H1 (cell line): ENCODE measurements around the gene L3MBTL4. TPM values are rescaled to one million over a fixed set of nuclear protein-coding genes. Genes with fewer than 3 reads are reported as not detected.
A peak's percentile ranks its signal among the peaks of the same experiment; 100 is the strongest.

Experiments used
- CTCF ChIA-PET: fragments of 300-600 bp; sonication (Branson Sonifier 250); formaldehyde crosslinking; loops from one replicate; lab custom pipeline; 2021; ENCODE audit not compliant: partially characterized antibody; lab: Charles Lee
- POLR2A ChIA-PET: fragments of 300-600 bp; sonication (Branson Sonifier 250); formaldehyde crosslinking; loops from one replicate; lab custom pipeline; 2021; ENCODE audit warnings: inconsistent platforms; ENCODE audit not compliant: partially characterized antibody; lab: Charles Lee
- DNase-seq, 2 experiments: peaks; one replicate each; pipeline versions ENCODE4 v3.0.0 to v3.0.0-alpha.2; 2010 to 2022; ENCODE audit warnings: low spot score in 2 of 2, low read depth in 1 of 2, mixed read lengths in 1 of 2
- FAIRE-seq: peaks from 2 replicates; lab custom pipeline; 2011; peaks lifted over from hg19 to GRCh38; lab: Jason Lieb, UNC
- H2AFZ ChIP-seq: 2 replicates; pipeline ENCODE4 v1.8.1; 2012; ENCODE audit warnings: low read length, inconsistent platforms
- H2AK5ac ChIP-seq: 2 replicates; pipeline ENCODE4 v1.6.1; 2013; ENCODE audit warnings: low read depth, low read length
- H2BK120ac ChIP-seq: replicated peaks from 2 replicates; pipeline ENCODE3; 2013; ENCODE audit warnings: low read depth, low read length, inconsistent platforms
- H2BK12ac ChIP-seq: 2 replicates; pipeline ENCODE4 v1.6.1; 2013; ENCODE audit warnings: low read depth, low read length
- H2BK15ac ChIP-seq: 2 replicates; pipeline ENCODE4 v1.6.1; 2013; ENCODE audit warnings: low read length
- H2BK20ac ChIP-seq: 2 replicates; pipeline ENCODE4 v1.6.1; 2013; ENCODE audit warnings: low read length
- H2BK5ac ChIP-seq: 2 replicates; pipeline ENCODE4 v1.6.1; 2013; ENCODE audit warnings: low read depth, low read length
- H3K14ac ChIP-seq: 2 replicates; pipeline ENCODE4 v1.6.1; 2013; ENCODE audit warnings: inconsistent platforms; ENCODE audit not compliant: insufficient read length
- H3K18ac ChIP-seq: 2 replicates; pipeline ENCODE4 v1.6.1; 2013; ENCODE audit warnings: low read length; ENCODE audit errors: extremely low read depth
- H3K23ac ChIP-seq: 2 replicates; pipeline ENCODE4 v1.6.1; 2013; ENCODE audit warnings: inconsistent platforms; ENCODE audit not compliant: insufficient read length
- H3K23me2 ChIP-seq: 2 replicates; pipeline ENCODE4 v1.6.1; 2013; ENCODE audit warnings: low read depth, low read length
- H3K27ac ChIP-seq: 2 replicates; pipeline ENCODE4 v1.6.1; 2011; ENCODE audit warnings: low read depth, low read length, inconsistent platforms
- H3K27me3 ChIP-seq, 4 experiments: replicated peaks in 1 of 4; 1 replicate in 1 of 4; 2 replicates in 3 of 4; pipeline versions ENCODE4 v1.6.1 to v1.8.1; 2011 to 2013; ENCODE audit warnings: low read length in 3 of 4, mild to moderate bottlenecking in 3 of 4, inconsistent platforms in 2 of 4, mixed read lengths in 2 of 4, moderate library complexity in 1 of 4; ENCODE audit not compliant: control insufficient read depth in 3 of 4, insufficient read depth in 3 of 4; ENCODE audit errors: extremely low read depth in 1 of 4
- H3K36me3 ChIP-seq, 4 experiments: 2 replicates each; pipeline versions ENCODE4 v1.6.1 to v1.8.1; 2011 to 2013; ENCODE audit warnings: mild to moderate bottlenecking in 4 of 4, low read length in 3 of 4, moderate library complexity in 2 of 4, control low read depth in 1 of 4, inconsistent platforms in 1 of 4; ENCODE audit not compliant: insufficient read depth in 4 of 4, control insufficient read depth in 2 of 4
- H3K4ac ChIP-seq: replicated peaks from 2 replicates; pipeline ENCODE3; 2013; ENCODE audit warnings: low read length, low read depth, mixed read lengths, inconsistent platforms; ENCODE audit not compliant: insufficient read length
- H3K4me1 ChIP-seq, 4 experiments: replicated peaks in 1 of 4; 1 replicate in 1 of 4; 2 replicates in 3 of 4; pipeline versions ENCODE4 v1.6.1 to v1.8.1; 2011 to 2013; ENCODE audit warnings: low read length in 3 of 4, inconsistent platforms in 2 of 4, mixed read lengths in 1 of 4; ENCODE audit not compliant: insufficient read depth in 4 of 4, control insufficient read depth in 3 of 4
- H3K4me2 ChIP-seq, 2 experiments: 2 replicates each; pipeline versions ENCODE4 v1.6.1 to v1.8.1; 2011 to 2013; ENCODE audit warnings: low read depth in 2 of 2, low read length in 2 of 2, control low read depth in 1 of 2, inconsistent platforms in 1 of 2, mild to moderate bottlenecking in 1 of 2; ENCODE audit not compliant: insufficient read depth in 1 of 2
- H3K4me3 ChIP-seq, 4 experiments: fragments of 200-600, 300-600 bp in 1 of 4; sonication (generic), shearing (Covaris generic), sonication (Bioruptor Twin) in 1 of 4; 2 replicates each; pipeline versions ENCODE4 v1.5.1 to v1.8.1; 2011 to 2016; ENCODE audit warnings: low read length in 4 of 4, low read depth in 3 of 4, control low read depth in 2 of 4, inconsistent platforms in 2 of 4, mild to moderate bottlenecking in 2 of 4, mixed read lengths in 1 of 4, moderate library complexity in 1 of 4; ENCODE audit not compliant: insufficient read depth in 2 of 4; ENCODE audit errors: extremely low read depth in 1 of 4
- H3K56ac ChIP-seq: replicated peaks from 2 replicates; pipeline ENCODE3; 2013; ENCODE audit warnings: low read depth, mild to moderate bottlenecking, mixed read lengths, low read length, inconsistent platforms; ENCODE audit not compliant: insufficient read length
- H3K79me1 ChIP-seq: 2 replicates; pipeline ENCODE4 v1.6.1; 2013; ENCODE audit warnings: low read depth, low read length, control low read depth
- H3K79me2 ChIP-seq, 2 experiments: 2 replicates each; pipeline versions ENCODE4 v1.6.1 to v1.8.1; 2012 to 2013; ENCODE audit warnings: low read length in 2 of 2, mild to moderate bottlenecking in 2 of 2, inconsistent platforms in 1 of 2; ENCODE audit not compliant: insufficient read depth in 2 of 2, control insufficient read depth in 1 of 2
- H3K9ac ChIP-seq, 4 experiments: replicated peaks in 1 of 4; 1 replicate in 1 of 4; 2 replicates in 3 of 4; pipeline versions ENCODE4 v1.6.1 to v1.8.1; 2011 to 2013; ENCODE audit warnings: low read depth in 3 of 4, low read length in 3 of 4, control low read depth in 2 of 4, mild to moderate bottlenecking in 2 of 4, moderate library complexity in 2 of 4, inconsistent platforms in 1 of 4; ENCODE audit errors: extremely low read depth in 1 of 4
- H3K9me3 ChIP-seq, 2 experiments: 2 replicates each; pipeline versions ENCODE4 v1.6.1 to v1.8.1; 2012 to 2013; ENCODE audit warnings: mild to moderate bottlenecking in 2 of 2, moderate library complexity in 2 of 2, control low read depth in 1 of 2, inconsistent platforms in 1 of 2, low read depth in 1 of 2, low read length in 1 of 2, mixed read lengths in 1 of 2; ENCODE audit not compliant: insufficient read depth in 2 of 2
- H4K20me1 ChIP-seq, 2 experiments: replicated peaks in 1 of 2; 2 replicates each; pipeline versions ENCODE3 to v1.8.1; 2011 to 2013; ENCODE audit warnings: inconsistent platforms in 2 of 2, low read length in 2 of 2, mild to moderate bottlenecking in 1 of 2; ENCODE audit not compliant: insufficient read depth in 2 of 2, control insufficient read depth in 1 of 2
- H4K5ac ChIP-seq: 2 replicates; pipeline ENCODE4 v1.6.1; 2013; ENCODE audit warnings: low read length, low read depth, mixed read lengths, inconsistent platforms; ENCODE audit not compliant: insufficient read length
- H4K8ac ChIP-seq: 2 replicates; pipeline ENCODE4 v1.8.0; 2013; ENCODE audit warnings: mild to moderate bottlenecking, moderate library complexity, low read length, inconsistent platforms; ENCODE audit not compliant: insufficient read depth; ENCODE audit errors: extremely low read depth
- H4K91ac ChIP-seq: replicated peaks from 2 replicates; pipeline ENCODE3; 2013; ENCODE audit warnings: low read length, mixed read lengths, inconsistent platforms; ENCODE audit not compliant: insufficient read length
- BRCA1 ChIP-seq: IDR thresholded peaks from 2 replicates; pipeline ENCODE4 v1.6.1; 2012; ENCODE audit warnings: low read depth, low read length, improper control_type of control experiment
- EP300 ChIP-seq, 2 experiments: IDR thresholded peaks; 1 replicate in 1 of 2; 2 replicates in 1 of 2; pipeline ENCODE4 v1.6.1; 2011 to 2012; ENCODE audit warnings: low read depth in 2 of 2, low read length in 2 of 2, mild to moderate bottlenecking in 2 of 2, borderline replicate concordance in 1 of 2, inconsistent platforms in 1 of 2, moderate library complexity in 1 of 2
- FOSL1 ChIP-seq: IDR thresholded peaks from 2 replicates; pipeline ENCODE4 v1.6.1; 2011; ENCODE audit warnings: mild to moderate bottlenecking, low read depth, low read length, moderate library complexity; ENCODE audit not compliant: insufficient read depth
- SAP30 ChIP-seq: fragments of 300-600 bp; sonication (generic); IDR thresholded peaks from 2 replicates; pipeline ENCODE4 v1.7.1; 2012; ENCODE audit warnings: low read length, moderate library complexity, mild to moderate bottlenecking, inconsistent platforms; ENCODE audit not compliant: insufficient read depth, insufficient replicate concordance
- WGBS, 2 experiments: shearing (Covaris generic) in 1 of 2; methylation state at CpG; one replicate each; pipeline versions ENCODE4 v1.1.6 to v1.1.7; 2013 to 2015; ENCODE audit warnings: low lambda C conversion rate in 2 of 2, mixed read lengths in 2 of 2, inconsistent platforms in 1 of 2, low coverage in 1 of 2, missing lambda C conversion rate in 1 of 2; ENCODE audit not compliant: insufficient replicate concordance in 2 of 2, insufficient coverage in 1 of 2, insufficient read length in 1 of 2; ENCODE audit errors: extremely low coverage in 1 of 2, missing lambda C conversion rate in 1 of 2; 5-methylcytosine and 5-hydroxymethylcytosine counted together
- polyA plus RNA-seq, 7 experiments: library from polyadenylated mRNA; depleted of rRNA in 3 of 7; stranded (reverse) in 5 of 7; unstranded in 2 of 7; fragments of >200 nt in 5 of 7; fragments of 200-250 nt in 2 of 7; gene quantifications; 1 replicate in 5 of 7; 2 replicates in 1 of 7; 4 replicates in 1 of 7; pipeline versions ENCODE4 v1.2.1 to v1.2.3, GENCODE V29; 2011 to 2013; ENCODE audit warnings: missing spikeins in 2 of 7, mixed read lengths in 2 of 7
- total RNA-seq: library from RNA; stranded (reverse); fragmentation: NEBNext Ultra II Directional; extraction: Animal tissue kit (Norgen Biotek cat#: 25700); gene quantifications from 2 replicates; pipeline ENCODE4 v1.2.1, GENCODE V29; 2021

The L3MBTL4 gene
- total and polyA plus RNA-seq, 2 of the 8 experiments (the other 6 are each of a cell fraction or from before 2014, with no cell fraction given) = 1.0 to 2.1 TPM

DNA sequence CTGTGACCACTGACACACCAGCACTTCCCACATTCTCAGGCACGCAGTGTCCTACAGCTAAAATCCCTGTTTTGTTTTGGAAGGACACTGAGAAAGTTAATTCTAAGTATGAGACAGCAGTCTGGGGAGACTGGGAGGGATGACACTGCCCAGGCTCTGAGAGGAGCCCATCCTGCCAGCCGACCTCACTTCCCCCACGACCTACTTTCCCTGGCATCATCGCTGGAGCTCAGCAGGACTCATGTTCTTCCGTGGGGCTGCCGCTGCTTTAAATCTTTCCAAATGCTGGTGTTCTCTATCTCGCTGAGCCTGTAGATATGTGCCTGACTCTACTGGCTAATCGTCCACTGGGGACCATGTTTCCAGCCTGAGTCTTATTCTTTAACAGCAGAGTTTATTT is 450.6 kb downstream of the L3MBTL4 start:
- TF ChIP-seq EP300 (IDR thresholded peaks at IDR 0.05; ENCODE audit: borderline replicate concordance in 1 of 2, low read depth in 2 of 2, low read length in 2 of 2) = no peak
- no peak for TF ChIP-seq FOSL1
- no peak for TF ChIP-seq SAP30
- no peak for TF ChIP-seq BRCA1
- Histone ChIP-seq H3K56ac (no peak overlapping the region), H2BK20ac (no peak overlapping the region), H2AFZ (no peak overlapping the region), H3K4me2 (no peak overlapping the region), H2BK15ac (no peak overlapping the region), H4K20me1 (no peaks in the 10 kb centered on the region), H3K9me3 (no peaks in the 10 kb centered on the region), H3K4me3 (no peak overlapping the region), H3K27me3 (no peaks in the 10 kb centered on the region), H3K79me2 (no peaks in the 10 kb centered on the region), H3K36me3 (no peaks in the 10 kb centered on the region), H4K5ac (no peak overlapping the region), H3K23ac (no peak overlapping the region), H3K23me2 (no peaks in the 10 kb centered on the region), H2BK12ac (no peak overlapping the region), H3K14ac (no peak overlapping the region), H3K4me1 (peaks cover 0 to 2% (median 0%) of the 10 kb centered on the region in 4 experiments; a peak in 1 of 7 replicates), H3K79me1 (no peaks in the 10 kb centered on the region), H2BK120ac (no peak overlapping the region), H3K9ac (no peak overlapping the region), H4K91ac (peak overlapping the region; percentile 9), H3K27ac (no peak overlapping the region), H3K18ac (no peak overlapping the region), H2AK5ac (no peak overlapping the region), H4K8ac (no peak overlapping the region), H3K4ac (no peak overlapping the region), H2BK5ac (no peak overlapping the region)
- WGBS, 2 experiments = 87% methylated on average over 8 of the region's 8 CpGs; no CpG with 5 or more reads in 1 of the 2 experiments
- FAIRE-seq (no peak), DNase-seq (peak in 1 of 2 experiments; percentile 29)
- POLR2A ChIA-PET = no interaction called here
- CTCF ChIA-PET = no interaction called here
